Coronary artery (tissue), 2 donors: ENCODE measurements around the gene NKAIN2.
"Not testable (repeated sequence)": the region's sequence is repeated elsewhere in the genome, so short reads cannot be mapped to it uniquely, and the experiment has no call there.

ENCODE experiments used
- DNase-seq: peaks from one replicate; pipeline ENCODE4 v3.0.0-alpha.2; 2017; ENCODE audit warnings: low spot score
- H3K27ac ChIP-seq, 2 donors: fragments of 200-600 bp; sonication (generic); one replicate each; pipeline ENCODE4 v1.5.1; 2016 to 2019
- H3K4me3 ChIP-seq: fragments of 200-600 bp; sonication (generic); 2 replicates; pipeline ENCODE4 v1.5.1; 2016; ENCODE audit warnings: mild to moderate bottlenecking, moderate library complexity
- TF ChIP-seq, protein P1 (sequence below): fragments of 200-600 bp; sonication (generic); IDR thresholded peaks from one replicate; pipeline ENCODE4 v1.5.1; 2019; ENCODE audit warnings: antibody characterized with exemption

NKAIN2 gene

DNA sequence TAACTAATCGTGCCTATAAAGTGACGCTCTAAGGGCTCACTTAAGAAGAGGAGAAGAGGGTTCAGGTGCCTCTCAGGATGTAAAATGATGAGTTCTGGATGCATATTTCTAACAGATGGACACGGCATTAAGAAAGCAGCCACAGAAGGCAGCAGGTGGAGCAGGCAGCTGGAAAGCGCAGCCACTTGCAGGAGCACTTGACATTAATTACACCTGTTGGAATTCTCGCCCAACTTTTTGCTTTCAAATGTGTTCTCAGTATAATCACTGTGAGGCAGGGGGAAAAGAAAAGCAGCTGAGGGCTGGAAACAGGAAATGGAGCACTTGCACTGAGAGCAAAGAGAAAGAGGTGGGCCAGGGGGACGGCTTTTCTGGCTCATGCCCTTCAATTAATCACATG lies 164.2 kb downstream of the NKAIN2 start:
- Histone ChIP-seq H3K27ac (no peak overlapping the region), H3K4me3 (no peak overlapping the region)
- TF ChIP-seq, protein P1, sequence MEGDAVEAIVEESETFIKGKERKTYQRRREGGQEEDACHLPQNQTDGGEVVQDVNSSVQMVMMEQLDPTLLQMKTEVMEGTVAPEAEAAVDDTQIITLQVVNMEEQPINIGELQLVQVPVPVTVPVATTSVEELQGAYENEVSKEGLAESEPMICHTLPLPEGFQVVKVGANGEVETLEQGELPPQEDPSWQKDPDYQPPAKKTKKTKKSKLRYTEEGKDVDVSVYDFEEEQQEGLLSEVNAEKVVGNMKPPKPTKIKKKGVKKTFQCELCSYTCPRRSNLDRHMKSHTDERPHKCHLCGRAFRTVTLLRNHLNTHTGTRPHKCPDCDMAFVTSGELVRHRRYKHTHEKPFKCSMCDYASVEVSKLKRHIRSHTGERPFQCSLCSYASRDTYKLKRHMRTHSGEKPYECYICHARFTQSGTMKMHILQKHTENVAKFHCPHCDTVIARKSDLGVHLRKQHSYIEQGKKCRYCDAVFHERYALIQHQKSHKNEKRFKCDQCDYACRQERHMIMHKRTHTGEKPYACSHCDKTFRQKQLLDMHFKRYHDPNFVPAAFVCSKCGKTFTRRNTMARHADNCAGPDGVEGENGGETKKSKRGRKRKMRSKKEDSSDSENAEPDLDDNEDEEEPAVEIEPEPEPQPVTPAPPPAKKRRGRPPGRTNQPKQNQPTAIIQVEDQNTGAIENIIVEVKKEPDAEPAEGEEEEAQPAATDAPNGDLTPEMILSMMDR = no peak
- no peak for DNase-seq

DNA sequence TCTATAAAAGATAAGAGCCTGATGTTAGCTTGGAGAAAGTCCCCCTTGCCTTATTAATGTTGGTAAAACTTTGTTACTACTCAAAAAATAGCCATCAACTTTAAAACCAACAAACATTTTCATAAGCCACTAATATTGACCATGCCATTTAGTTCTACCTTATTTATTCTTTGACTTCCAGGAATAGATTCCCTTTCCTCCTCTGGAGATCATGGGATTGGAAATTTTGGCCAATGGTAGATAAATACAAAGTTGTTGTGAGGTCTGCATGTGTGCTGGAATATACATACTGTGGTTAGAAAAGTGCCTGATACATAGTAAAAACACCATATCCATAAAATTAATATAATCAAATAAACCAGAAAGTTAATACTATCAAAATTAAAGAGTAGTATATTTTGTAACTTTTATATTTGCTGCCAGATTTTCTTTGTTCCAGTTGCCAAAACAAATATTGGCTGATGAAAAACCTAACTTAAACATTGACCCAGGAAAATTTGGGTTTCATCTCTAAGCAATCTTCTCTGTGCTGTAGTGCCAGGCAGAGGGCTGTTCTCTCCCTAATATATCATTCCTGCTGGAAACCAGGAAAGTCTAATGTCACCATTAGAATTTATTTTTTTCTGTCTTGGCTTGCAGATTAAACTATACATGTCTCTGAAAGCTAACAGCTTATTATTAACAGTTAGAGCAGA lies 169.1 kb downstream of the NKAIN2 start:
- TF ChIP-seq, protein P1 = no peak
- Histone ChIP-seq H3K4me3 (no peak overlapping the region), H3K27ac (no peak overlapping the region)
- DNase-seq = no peak

DNA sequence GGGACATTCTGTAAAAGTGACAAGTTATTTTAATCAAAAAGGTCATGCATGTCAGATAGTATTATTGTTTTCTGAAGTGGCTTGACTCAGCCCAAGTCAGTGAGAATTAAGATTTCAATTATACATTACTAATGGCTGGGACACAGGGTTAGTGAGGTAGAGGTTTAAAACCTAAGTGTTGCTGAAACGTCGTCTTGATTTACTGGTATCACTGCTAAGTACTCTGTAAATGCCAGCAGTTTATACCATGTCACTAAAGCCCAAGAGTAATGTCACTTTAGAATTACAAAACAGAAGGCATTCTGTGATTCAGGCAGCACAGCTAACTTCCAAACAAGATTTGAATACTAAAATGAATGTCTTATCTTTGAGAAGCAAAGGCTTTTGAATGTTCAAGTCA lies 176.6 kb downstream of the NKAIN2 start:
- H3K4me3 ChIP-seq = no peak overlapping the region
- DNase-seq = no peak
- H3K27ac ChIP-seq = no peak overlapping the region
- TF ChIP-seq, protein P1 = no peak

DNA sequence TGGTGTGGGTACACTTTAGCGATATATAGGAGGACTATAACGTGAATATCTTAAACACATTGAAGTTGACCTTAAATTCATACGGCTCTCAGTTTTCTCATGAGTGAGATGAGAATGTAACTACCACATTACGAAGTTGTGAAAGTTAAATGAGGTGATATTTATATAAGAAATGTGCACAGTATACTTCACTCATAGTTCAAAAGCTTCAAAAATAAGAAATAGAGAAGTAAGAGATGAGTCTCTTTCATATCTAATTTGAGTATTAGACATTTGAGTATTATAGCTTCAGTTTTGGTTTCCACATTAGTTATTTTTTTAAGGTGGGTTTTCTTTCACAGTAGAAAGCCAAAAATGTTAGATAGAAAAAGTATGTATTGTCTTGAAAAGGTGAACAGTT lies 183.3 kb downstream of the NKAIN2 start:
- no peak overlapping the region for H3K4me3 ChIP-seq
- TF ChIP-seq, protein P1 = no peak
- DNase-seq = no peak
- H3K27ac ChIP-seq = no peak overlapping the region

DNA sequence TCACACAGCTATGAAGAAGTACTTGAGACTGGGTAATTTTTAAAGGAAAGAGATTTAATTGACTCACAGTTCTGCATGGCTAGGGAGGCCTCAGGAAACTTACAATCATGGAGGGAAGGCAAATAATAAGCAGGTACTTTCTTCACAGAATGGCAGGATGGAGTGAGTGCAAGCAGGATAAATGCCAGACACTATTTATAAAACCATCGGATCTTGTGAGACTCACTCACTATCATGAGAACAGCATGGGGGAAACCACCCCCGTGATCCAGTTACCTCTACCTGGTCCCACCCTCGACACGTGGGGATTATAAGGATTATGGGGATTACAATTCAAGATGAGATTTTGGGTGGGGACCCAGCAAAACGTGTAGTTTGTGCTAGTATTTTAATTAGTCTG lies 186.3 kb downstream of the NKAIN2 start:
- H3K4me3 ChIP-seq, H3K27ac ChIP-seq, DNase-seq: not testable (repeated sequence)

DNA sequence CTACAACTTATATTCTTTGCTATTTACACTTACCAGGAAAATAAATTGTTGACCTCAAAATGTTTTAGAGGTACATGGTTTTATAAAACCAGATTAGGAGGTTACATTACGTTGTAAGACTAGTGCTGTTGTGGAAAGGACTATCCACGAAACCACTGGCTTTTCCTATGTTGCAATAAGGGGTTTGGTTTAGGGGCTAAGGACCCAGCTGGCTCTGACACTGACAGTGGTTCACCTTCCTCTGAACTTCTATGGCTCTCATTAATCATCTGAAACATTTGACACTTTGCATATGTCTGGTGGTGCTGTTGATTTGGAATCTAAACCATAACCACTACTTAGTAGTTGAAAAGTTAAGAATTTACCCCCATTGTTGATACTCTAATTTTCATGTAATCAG lies 186.7 kb downstream of the NKAIN2 start:
- TF ChIP-seq, protein P1 = no peak
- no peak for DNase-seq
- no peak overlapping the region for H3K27ac ChIP-seq
- H3K4me3 ChIP-seq = no peak overlapping the region

DNA sequence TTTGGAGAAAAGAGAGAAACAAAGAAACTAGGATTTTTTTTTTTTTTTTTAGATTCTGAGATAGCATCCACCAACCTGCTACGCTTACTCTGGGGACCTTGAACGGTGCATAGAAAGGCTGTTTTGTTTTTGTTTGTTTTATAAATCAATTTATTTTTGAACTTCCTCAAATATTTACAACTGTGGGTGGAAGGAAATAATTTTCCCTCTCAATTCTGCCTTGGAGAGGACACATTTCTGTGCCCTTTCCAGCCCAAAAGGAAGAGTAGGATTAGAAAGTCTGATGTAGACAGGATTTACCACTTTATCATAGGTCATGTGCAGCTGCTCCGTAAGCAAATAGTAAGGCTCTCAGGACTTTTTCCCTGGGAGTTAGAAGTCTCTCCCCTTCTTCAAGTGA lies 190.5 kb downstream of the NKAIN2 start:
- Histone ChIP-seq H3K4me3 (no peak overlapping the region), H3K27ac (no peak overlapping the region)
- TF ChIP-seq, protein P1 = no peak
- no peak for DNase-seq
